H9 (cell line): ENCODE data around the gene MRPL51. TPM values are rescaled to one million over a fixed set of nuclear protein-coding genes. Genes with fewer than 3 reads are reported as not detected.

Experiments used
- DNase-seq: peaks from one replicate; pipeline ENCODE4 v3.0.0-alpha.2; 2017
- H2AFZ ChIP-seq: one replicate; pipeline ENCODE4 v1.6.1; 2013; ENCODE audit warnings: mild to moderate bottlenecking, low read length, control low read depth, moderate library complexity
- H2AK5ac ChIP-seq: 2 replicates; pipeline ENCODE4 v1.6.1; 2013; ENCODE audit warnings: low read length, control low read depth, mixed read lengths; ENCODE audit not compliant: insufficient read length
- H2BK120ac ChIP-seq: one replicate; pipeline ENCODE4 v1.6.1; 2013; ENCODE audit warnings: low read depth, mild to moderate bottlenecking, low read length, control low read depth, inconsistent platforms; ENCODE audit not compliant: poor library complexity, severe bottlenecking
- H2BK12ac ChIP-seq: 2 replicates; pipeline ENCODE4 v1.6.1; 2013; ENCODE audit warnings: low read length, control low read depth, mixed read lengths, low read depth; ENCODE audit not compliant: insufficient read length
- H2BK15ac ChIP-seq: 2 replicates; pipeline ENCODE4 v1.6.1; 2013; ENCODE audit warnings: low read depth, low read length, control low read depth
- H2BK20ac ChIP-seq: one replicate; pipeline ENCODE4 v1.6.1; 2013; ENCODE audit warnings: low read depth, mild to moderate bottlenecking, low read length, control low read depth, inconsistent platforms; ENCODE audit not compliant: poor library complexity, severe bottlenecking
- H2BK5ac ChIP-seq: 2 replicates; pipeline ENCODE4 v1.6.1; 2013; ENCODE audit warnings: low read length, control low read depth, mixed read lengths; ENCODE audit not compliant: insufficient read length
- H3K14ac ChIP-seq: 2 replicates; pipeline ENCODE4 v1.6.1; 2013; ENCODE audit warnings: low read length, control low read depth; ENCODE audit not compliant: insufficient read depth
- H3K18ac ChIP-seq: 2 replicates; pipeline ENCODE4 v1.6.1; 2013; ENCODE audit warnings: low read depth, mild to moderate bottlenecking, mixed read lengths, low read length, control low read depth; ENCODE audit not compliant: insufficient read length
- H3K23ac ChIP-seq: 2 replicates; pipeline ENCODE4 v1.6.1; 2013; ENCODE audit warnings: low read length, control low read depth, mixed read lengths, low read depth; ENCODE audit not compliant: insufficient read length
- H3K23me2 ChIP-seq: 2 replicates; pipeline ENCODE4 v1.6.1; 2013; ENCODE audit warnings: low read depth, mild to moderate bottlenecking, mixed read lengths, low read length, control low read depth; ENCODE audit not compliant: insufficient read length, poor library complexity, severe bottlenecking
- H3K27ac ChIP-seq: 2 replicates; pipeline ENCODE4 v1.5.1; 2013; ENCODE audit warnings: low read length, control low read depth, mixed read lengths, low read depth; ENCODE audit not compliant: insufficient read length
- H3K27me3 ChIP-seq: 2 replicates; pipeline ENCODE4 v1.6.1; 2013; ENCODE audit warnings: low read length, control low read depth, inconsistent platforms; ENCODE audit not compliant: insufficient read depth
- H3K4ac ChIP-seq: 2 replicates; pipeline ENCODE4 v1.6.1; 2013; ENCODE audit warnings: low read depth, mild to moderate bottlenecking, control low read depth, inconsistent platforms, low read length, moderate library complexity
- H3K4me1 ChIP-seq: 2 replicates; pipeline ENCODE4 v1.6.1; 2013; ENCODE audit warnings: low read length, control low read depth, inconsistent platforms; ENCODE audit not compliant: insufficient read depth
- H3K4me2 ChIP-seq: 2 replicates; pipeline ENCODE4 v1.6.1; 2013; ENCODE audit warnings: low read length, control low read depth, mixed read lengths; ENCODE audit not compliant: insufficient read length, insufficient read depth
- H3K56ac ChIP-seq: 2 replicates; pipeline ENCODE4 v1.6.1; 2013; ENCODE audit warnings: low read depth, mild to moderate bottlenecking, mixed read lengths, low read length, control low read depth; ENCODE audit not compliant: insufficient read length
- H3K79me1 ChIP-seq: 2 replicates; pipeline ENCODE4 v1.6.1; 2013; ENCODE audit warnings: low read depth, mild to moderate bottlenecking, moderate library complexity, low read length, control low read depth, inconsistent platforms; ENCODE audit not compliant: insufficient read depth, poor library complexity, severe bottlenecking
- H3K79me2 ChIP-seq: 2 replicates; pipeline ENCODE4 v1.6.1; 2013; ENCODE audit warnings: low read length, control low read depth, inconsistent platforms; ENCODE audit not compliant: insufficient read depth
- H3K9ac ChIP-seq: 2 replicates; pipeline ENCODE4 v1.6.1; 2013; ENCODE audit warnings: low read length, control low read depth, mixed read lengths; ENCODE audit not compliant: insufficient read length; ENCODE audit errors: extremely low read depth
- H3K9me3 ChIP-seq: one replicate; pipeline ENCODE4 v1.6.1; 2013; ENCODE audit warnings: low read depth, low read length, inconsistent platforms; ENCODE audit not compliant: control insufficient read depth
- H3T11ph ChIP-seq: one replicate; pipeline ENCODE4 v1.6.1; 2013; ENCODE audit warnings: mild to moderate bottlenecking, low read length, control low read depth, inconsistent platforms
- H4K20me1 ChIP-seq: one replicate; pipeline ENCODE4 v1.6.1; 2013; ENCODE audit not compliant: control insufficient read depth, insufficient read length, insufficient read depth
- H4K5ac ChIP-seq: 2 replicates; pipeline ENCODE4 v1.6.1; 2013; ENCODE audit warnings: low read depth, mild to moderate bottlenecking, mixed read lengths, low read length, control low read depth; ENCODE audit not compliant: insufficient read length
- H4K8ac ChIP-seq: replicated peaks from 2 replicates; pipeline ENCODE4 v1.6.1; 2013; ENCODE audit warnings: low read length, control low read depth, mixed read lengths, low read depth; ENCODE audit not compliant: insufficient read length
- H4K91ac ChIP-seq: 2 replicates; pipeline ENCODE4 v1.6.1; 2013; ENCODE audit warnings: low read depth, mild to moderate bottlenecking, moderate library complexity, mixed read lengths, low read length, control low read depth; ENCODE audit not compliant: insufficient read length
- H3K27ac Mint-ChIP-seq, 3 experiments: 2 replicates in 2 of 3; 3 replicates in 1 of 3; pipeline ENCODE4 v1.8.0; 2020 to 2021; ENCODE audit warnings: mixed read lengths in 3 of 3, mild to moderate bottlenecking in 1 of 3, moderate library complexity in 1 of 3
- H3K27me3 Mint-ChIP-seq: 2 replicates; pipeline ENCODE4 v1.8.0; 2021; ENCODE audit warnings: low read depth, mild to moderate bottlenecking, moderate library complexity, mixed read lengths
- H3K36me3 Mint-ChIP-seq, 3 experiments: 2 replicates in 2 of 3; 3 replicates in 1 of 3; pipeline ENCODE4 v1.8.0; 2020 to 2021; ENCODE audit warnings: low read depth in 3 of 3, mixed read lengths in 3 of 3; ENCODE audit not compliant: insufficient read depth in 1 of 3
- H3K4me1 Mint-ChIP-seq, 2 experiments: 2 replicates each; pipeline ENCODE4 v1.8.0; 2020; ENCODE audit warnings: mixed read lengths in 2 of 2
- H3K4me3 Mint-ChIP-seq, 2 experiments: 2 replicates in 1 of 2; 3 replicates in 1 of 2; pipeline ENCODE4 v1.8.0; 2020 to 2021; ENCODE audit warnings: mild to moderate bottlenecking in 2 of 2, mixed read lengths in 2 of 2, moderate library complexity in 1 of 2
- H3K9me3 Mint-ChIP-seq, 2 experiments: 2 replicates in 1 of 2; 3 replicates in 1 of 2; pipeline ENCODE4 v1.8.0; 2020; ENCODE audit warnings: mild to moderate bottlenecking in 2 of 2, mixed read lengths in 2 of 2, moderate library complexity in 1 of 2
- WGBS: extraction: QIAGEN DNeasy Blood & Tissue Kit; methylation state at CpG from one replicate; pipeline ENCODE4 v1.1.7; 2013; ENCODE audit warnings: missing lambda C conversion rate, low lambda C conversion rate, mixed read lengths; ENCODE audit not compliant: insufficient read length; ENCODE audit errors: extremely low coverage; 5-methylcytosine and 5-hydroxymethylcytosine counted together
- total RNA-seq: library from RNA; stranded (reverse); gene quantifications from 2 replicates; pipeline ENCODE4 v1.2.1, GENCODE V29; 2021
- TF ChIP-seq, protein P1 (sequence below): fragments of 200-600 bp; sonication (generic); conservative IDR thresholded peaks from 3 replicates; pipeline ENCODE4 v1.8.0; 2021; ENCODE audit warnings: antibody characterized with exemption, mild to moderate bottlenecking

Gene MRPL51
- total RNA-seq, 1 experiment from 2014 or later: 329 TPM

DNA sequence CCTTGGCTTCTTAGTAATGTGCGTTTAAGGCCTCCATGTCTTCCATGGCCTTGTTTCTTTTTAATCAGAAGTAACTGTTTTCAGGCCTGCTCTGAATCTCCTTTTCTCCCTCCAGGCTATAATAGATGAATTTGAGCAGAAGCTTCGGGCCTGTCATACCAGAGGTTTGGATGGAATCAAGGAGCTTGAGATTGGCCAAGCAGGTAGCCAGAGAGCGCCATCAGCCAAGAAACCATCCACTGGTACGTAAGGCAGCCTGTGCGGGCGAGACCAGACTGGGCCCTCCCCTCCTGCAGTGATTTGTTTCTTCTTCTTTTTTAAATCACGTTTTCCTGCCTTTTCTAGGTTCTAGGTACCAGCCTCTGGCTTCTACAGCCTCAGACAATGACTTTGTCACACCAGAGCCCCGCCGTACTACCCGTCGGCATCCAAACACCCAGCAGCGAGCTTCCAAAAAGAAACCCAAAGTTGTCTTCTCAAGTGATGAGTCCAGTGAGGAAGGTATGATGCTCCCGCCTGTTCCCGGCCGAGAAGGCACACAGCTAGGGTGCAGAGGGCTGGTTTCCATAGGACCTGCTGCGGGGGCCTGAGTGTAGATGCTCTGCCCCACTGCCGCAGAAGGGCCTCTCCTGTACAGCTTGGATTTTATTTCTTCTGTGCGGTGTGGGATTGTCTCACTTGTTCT, 37.7 kb upstream of the MRPL51 start:
- no peak overlapping the region for H3K23ac ChIP-seq
- no peak overlapping the region for H2AK5ac ChIP-seq
- no peak overlapping the region for H2BK12ac ChIP-seq
- H3K79me2 ChIP-seq: peaks cover 8% of the 10 kb centered on the region; the same call in 1 of the 2 replicates
- H3K18ac ChIP-seq: no peak overlapping the region
- H3K4me3 Mint-ChIP-seq: no peak overlapping the region
- H3K36me3 Mint-ChIP-seq: peaks cover 51 to 76% (median 72%) of the 10 kb centered on the region in 3 experiments
- H3K27me3 Mint-ChIP-seq: no peaks in the 10 kb centered on the region; the same call in 1 of the 2 replicates
- H4K5ac ChIP-seq: no peak overlapping the region
- no peak for DNase-seq
- H2BK20ac ChIP-seq: no peak overlapping the region
- H3K4me1 Mint-ChIP-seq: peaks cover 19 to 28% of the 10 kb centered on the region in 2 experiments
- H4K20me1 ChIP-seq: no peaks in the 10 kb centered on the region
- H3K14ac ChIP-seq: no peak overlapping the region
- H3K27me3 ChIP-seq: no peaks in the 10 kb centered on the region
- H3K23me2 ChIP-seq: peaks cover 14% of the 10 kb centered on the region
- H3K4me2 ChIP-seq: no peak overlapping the region
- no peak overlapping the region for H3T11ph ChIP-seq
- no peak overlapping the region for H3K9ac ChIP-seq
- H4K8ac ChIP-seq: no peak overlapping the region
- H3K4ac ChIP-seq: no peak overlapping the region
- H4K91ac ChIP-seq: no peak overlapping the region
- H3K9me3 ChIP-seq: no peaks in the 10 kb centered on the region
- no peaks in the 10 kb centered on the region; the same call in 1 of the 2 replicates for H3K4me1 ChIP-seq
- H3K9me3 Mint-ChIP-seq: no peaks in the 10 kb centered on the region
- no peak overlapping the region for H3K56ac ChIP-seq
- H2BK120ac ChIP-seq: no peak overlapping the region
- H2AFZ ChIP-seq: no peak overlapping the region
- H3K27ac ChIP-seq: no peak overlapping the region
- H3K79me1 ChIP-seq: no peaks in the 10 kb centered on the region
- no peak overlapping the region for H2BK15ac ChIP-seq
- H2BK5ac ChIP-seq: no peak overlapping the region
- peak overlapping the region; percentile 32 to 74 (median 66); a peak in 6 of 7 replicates for H3K27ac Mint-ChIP-seq
- WGBS: no CpG with 5 or more reads among the region's 18 CpGs
- TF ChIP-seq, protein P1, sequence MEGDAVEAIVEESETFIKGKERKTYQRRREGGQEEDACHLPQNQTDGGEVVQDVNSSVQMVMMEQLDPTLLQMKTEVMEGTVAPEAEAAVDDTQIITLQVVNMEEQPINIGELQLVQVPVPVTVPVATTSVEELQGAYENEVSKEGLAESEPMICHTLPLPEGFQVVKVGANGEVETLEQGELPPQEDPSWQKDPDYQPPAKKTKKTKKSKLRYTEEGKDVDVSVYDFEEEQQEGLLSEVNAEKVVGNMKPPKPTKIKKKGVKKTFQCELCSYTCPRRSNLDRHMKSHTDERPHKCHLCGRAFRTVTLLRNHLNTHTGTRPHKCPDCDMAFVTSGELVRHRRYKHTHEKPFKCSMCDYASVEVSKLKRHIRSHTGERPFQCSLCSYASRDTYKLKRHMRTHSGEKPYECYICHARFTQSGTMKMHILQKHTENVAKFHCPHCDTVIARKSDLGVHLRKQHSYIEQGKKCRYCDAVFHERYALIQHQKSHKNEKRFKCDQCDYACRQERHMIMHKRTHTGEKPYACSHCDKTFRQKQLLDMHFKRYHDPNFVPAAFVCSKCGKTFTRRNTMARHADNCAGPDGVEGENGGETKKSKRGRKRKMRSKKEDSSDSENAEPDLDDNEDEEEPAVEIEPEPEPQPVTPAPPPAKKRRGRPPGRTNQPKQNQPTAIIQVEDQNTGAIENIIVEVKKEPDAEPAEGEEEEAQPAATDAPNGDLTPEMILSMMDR: no peak
